ENCODE measurements around the gene NMT1. TPM values are rescaled to one million over a fixed set of nuclear protein-coding genes. Genes with fewer than 3 reads are reported as not detected.

Gene NMT1
- total and polyA plus RNA-seq, 2 experiments from 2014 or later = 95.6 to 298 TPM

- TF ChIP-seq ZNF462 (CRISPR knock-in tag; IDR thresholded peaks at IDR 0.05) (no peak), JUNB (IDR thresholded peaks at IDR 0.05; ENCODE audit: unreplicated experiment) (no peak), CTCF (conservative IDR thresholded peaks at IDR 0.05; ENCODE audit: low read depth in 2 of 2) (no peak), EZH2phosphoT487 (IDR thresholded peaks at IDR 0.05; ENCODE audit: unreplicated experiment) (no peak), ETS1 (IDR thresholded peaks at IDR 0.05) (no peak)
These were observed 53.2 kb downstream of the NMT1 start (continued) for GRCh38 chr17:45114117-45114932.
